H1 (cell line): ENCODE data around the gene MED19. TPM values are rescaled to one million over a fixed set of nuclear protein-coding genes. Genes with fewer than 3 reads are reported as not detected.

Source experiments
- CTCF ChIA-PET: fragments of 300-600 bp; sonication (Branson Sonifier 250); formaldehyde crosslinking; loops from one replicate; lab custom pipeline; 2021; ENCODE audit not compliant: partially characterized antibody; lab: Charles Lee
- POLR2A ChIA-PET: fragments of 300-600 bp; sonication (Branson Sonifier 250); formaldehyde crosslinking; loops from one replicate; lab custom pipeline; 2021; ENCODE audit warnings: inconsistent platforms; ENCODE audit not compliant: partially characterized antibody; lab: Charles Lee
- DNase-seq, 2 experiments: peaks; one replicate each; pipeline versions ENCODE4 v3.0.0 to v3.0.0-alpha.2; 2010 to 2022; ENCODE audit warnings: low spot score in 2 of 2, low read depth in 1 of 2, mixed read lengths in 1 of 2
- FAIRE-seq: peaks from 2 replicates; lab custom pipeline; 2011; peaks lifted over from hg19 to GRCh38; lab: Jason Lieb, UNC
- H2AFZ ChIP-seq: 2 replicates; pipeline ENCODE4 v1.8.1; 2012; ENCODE audit warnings: low read length, inconsistent platforms
- H2AK5ac ChIP-seq: 2 replicates; pipeline ENCODE4 v1.6.1; 2013; ENCODE audit warnings: low read depth, low read length
- H2BK120ac ChIP-seq: replicated peaks from 2 replicates; pipeline ENCODE3; 2013; ENCODE audit warnings: low read depth, low read length, inconsistent platforms
- H2BK12ac ChIP-seq: 2 replicates; pipeline ENCODE4 v1.6.1; 2013; ENCODE audit warnings: low read depth, low read length
- H2BK15ac ChIP-seq: 2 replicates; pipeline ENCODE4 v1.6.1; 2013; ENCODE audit warnings: low read length
- H2BK20ac ChIP-seq: 2 replicates; pipeline ENCODE4 v1.6.1; 2013; ENCODE audit warnings: low read length
- H2BK5ac ChIP-seq: 2 replicates; pipeline ENCODE4 v1.6.1; 2013; ENCODE audit warnings: low read depth, low read length
- H3K14ac ChIP-seq: 2 replicates; pipeline ENCODE4 v1.6.1; 2013; ENCODE audit warnings: inconsistent platforms; ENCODE audit not compliant: insufficient read length
- H3K18ac ChIP-seq: 2 replicates; pipeline ENCODE4 v1.6.1; 2013; ENCODE audit warnings: low read length; ENCODE audit errors: extremely low read depth
- H3K23ac ChIP-seq: 2 replicates; pipeline ENCODE4 v1.6.1; 2013; ENCODE audit warnings: inconsistent platforms; ENCODE audit not compliant: insufficient read length
- H3K23me2 ChIP-seq: 2 replicates; pipeline ENCODE4 v1.6.1; 2013; ENCODE audit warnings: low read depth, low read length
- H3K27ac ChIP-seq: 2 replicates; pipeline ENCODE4 v1.6.1; 2011; ENCODE audit warnings: low read depth, low read length, inconsistent platforms
- H3K27me3 ChIP-seq, 4 experiments: replicated peaks in 1 of 4; 1 replicate in 1 of 4; 2 replicates in 3 of 4; pipeline versions ENCODE4 v1.6.1 to v1.8.1; 2011 to 2013; ENCODE audit warnings: low read length in 3 of 4, mild to moderate bottlenecking in 3 of 4, inconsistent platforms in 2 of 4, mixed read lengths in 2 of 4, moderate library complexity in 1 of 4; ENCODE audit not compliant: control insufficient read depth in 3 of 4, insufficient read depth in 3 of 4; ENCODE audit errors: extremely low read depth in 1 of 4
- H3K36me3 ChIP-seq, 4 experiments: 2 replicates each; pipeline versions ENCODE4 v1.6.1 to v1.8.1; 2011 to 2013; ENCODE audit warnings: mild to moderate bottlenecking in 4 of 4, low read length in 3 of 4, moderate library complexity in 2 of 4, control low read depth in 1 of 4, inconsistent platforms in 1 of 4; ENCODE audit not compliant: insufficient read depth in 4 of 4, control insufficient read depth in 2 of 4
- H3K4ac ChIP-seq: replicated peaks from 2 replicates; pipeline ENCODE3; 2013; ENCODE audit warnings: low read length, low read depth, mixed read lengths, inconsistent platforms; ENCODE audit not compliant: insufficient read length
- H3K4me1 ChIP-seq, 4 experiments: replicated peaks in 1 of 4; 1 replicate in 1 of 4; 2 replicates in 3 of 4; pipeline versions ENCODE4 v1.6.1 to v1.8.1; 2011 to 2013; ENCODE audit warnings: low read length in 3 of 4, inconsistent platforms in 2 of 4, mixed read lengths in 1 of 4; ENCODE audit not compliant: insufficient read depth in 4 of 4, control insufficient read depth in 3 of 4
- H3K4me2 ChIP-seq, 2 experiments: 2 replicates each; pipeline versions ENCODE4 v1.6.1 to v1.8.1; 2011 to 2013; ENCODE audit warnings: low read depth in 2 of 2, low read length in 2 of 2, control low read depth in 1 of 2, inconsistent platforms in 1 of 2, mild to moderate bottlenecking in 1 of 2; ENCODE audit not compliant: insufficient read depth in 1 of 2
- H3K4me3 ChIP-seq, 4 experiments: fragments of 200-600, 300-600 bp in 1 of 4; sonication (generic), shearing (Covaris generic), sonication (Bioruptor Twin) in 1 of 4; 2 replicates each; pipeline versions ENCODE4 v1.5.1 to v1.8.1; 2011 to 2016; ENCODE audit warnings: low read length in 4 of 4, low read depth in 3 of 4, control low read depth in 2 of 4, inconsistent platforms in 2 of 4, mild to moderate bottlenecking in 2 of 4, mixed read lengths in 1 of 4, moderate library complexity in 1 of 4; ENCODE audit not compliant: insufficient read depth in 2 of 4; ENCODE audit errors: extremely low read depth in 1 of 4
- H3K56ac ChIP-seq: replicated peaks from 2 replicates; pipeline ENCODE3; 2013; ENCODE audit warnings: low read depth, mild to moderate bottlenecking, mixed read lengths, low read length, inconsistent platforms; ENCODE audit not compliant: insufficient read length
- H3K79me1 ChIP-seq: 2 replicates; pipeline ENCODE4 v1.6.1; 2013; ENCODE audit warnings: low read depth, low read length, control low read depth
- H3K79me2 ChIP-seq, 2 experiments: 2 replicates each; pipeline versions ENCODE4 v1.6.1 to v1.8.1; 2012 to 2013; ENCODE audit warnings: low read length in 2 of 2, mild to moderate bottlenecking in 2 of 2, inconsistent platforms in 1 of 2; ENCODE audit not compliant: insufficient read depth in 2 of 2, control insufficient read depth in 1 of 2
- H3K9ac ChIP-seq, 4 experiments: replicated peaks in 1 of 4; 1 replicate in 1 of 4; 2 replicates in 3 of 4; pipeline versions ENCODE4 v1.6.1 to v1.8.1; 2011 to 2013; ENCODE audit warnings: low read depth in 3 of 4, low read length in 3 of 4, control low read depth in 2 of 4, mild to moderate bottlenecking in 2 of 4, moderate library complexity in 2 of 4, inconsistent platforms in 1 of 4; ENCODE audit errors: extremely low read depth in 1 of 4
- H3K9me3 ChIP-seq, 2 experiments: 2 replicates each; pipeline versions ENCODE4 v1.6.1 to v1.8.1; 2012 to 2013; ENCODE audit warnings: mild to moderate bottlenecking in 2 of 2, moderate library complexity in 2 of 2, control low read depth in 1 of 2, inconsistent platforms in 1 of 2, low read depth in 1 of 2, low read length in 1 of 2, mixed read lengths in 1 of 2; ENCODE audit not compliant: insufficient read depth in 2 of 2
- H4K20me1 ChIP-seq, 2 experiments: replicated peaks in 1 of 2; 2 replicates each; pipeline versions ENCODE3 to v1.8.1; 2011 to 2013; ENCODE audit warnings: inconsistent platforms in 2 of 2, low read length in 2 of 2, mild to moderate bottlenecking in 1 of 2; ENCODE audit not compliant: insufficient read depth in 2 of 2, control insufficient read depth in 1 of 2
- H4K5ac ChIP-seq: 2 replicates; pipeline ENCODE4 v1.6.1; 2013; ENCODE audit warnings: low read length, low read depth, mixed read lengths, inconsistent platforms; ENCODE audit not compliant: insufficient read length
- H4K8ac ChIP-seq: 2 replicates; pipeline ENCODE4 v1.8.0; 2013; ENCODE audit warnings: mild to moderate bottlenecking, moderate library complexity, low read length, inconsistent platforms; ENCODE audit not compliant: insufficient read depth; ENCODE audit errors: extremely low read depth
- H4K91ac ChIP-seq: replicated peaks from 2 replicates; pipeline ENCODE3; 2013; ENCODE audit warnings: low read length, mixed read lengths, inconsistent platforms; ENCODE audit not compliant: insufficient read length
- ASH2L ChIP-seq: fragments of 200-600, 300-600 bp; sonication (generic); IDR thresholded peaks from one replicate; pipeline ENCODE4 v1.7.1; 2017; ENCODE audit warnings: low read length
- ATF2 ChIP-seq: IDR thresholded peaks from 2 replicates; pipeline ENCODE4 v1.6.1; 2012; ENCODE audit warnings: low read length, inconsistent platforms
- JUN ChIP-seq: IDR thresholded peaks from 2 replicates; pipeline ENCODE4 v1.6.1; 2011; ENCODE audit warnings: low read depth, mild to moderate bottlenecking, improper control_type of control experiment, low read length
- KDM5A ChIP-seq: fragments of 200-600 bp; IDR thresholded peaks from 2 replicates; pipeline ENCODE4 v1.7.1; 2012; ENCODE audit warnings: mild to moderate bottlenecking, low read length, inconsistent platforms, mixed read lengths
- POLR2A ChIP-seq, 2 experiments: IDR thresholded peaks; 1 replicate in 1 of 2; 2 replicates in 1 of 2; pipeline ENCODE4 v1.6.1; 2011; ENCODE audit warnings: low read depth in 2 of 2, low read length in 2 of 2, mild to moderate bottlenecking in 2 of 2; ENCODE audit errors: control extremely low read depth in 1 of 2
- RNF2 ChIP-seq: fragments of 200-900, 300-1000 bp; sonication (generic); IDR thresholded peaks from 2 replicates; pipeline ENCODE4 v1.7.1; 2016; ENCODE audit warnings: borderline replicate concordance, low read depth, mild to moderate bottlenecking, antibody characterized with exemption, low read length; ENCODE audit not compliant: poor library complexity, severe bottlenecking; ENCODE audit errors: missing control alignments
- SIN3A ChIP-seq, 2 experiments: IDR thresholded peaks in 1 of 2; conservative IDR thresholded peaks in 1 of 2; 2 replicates each; pipeline ENCODE4 v1.6.1; 2011 to 2012; ENCODE audit warnings: low read length in 2 of 2, improper control_type of control experiment in 1 of 2, low read depth in 1 of 2, mild to moderate bottlenecking in 1 of 2
- SIX5 ChIP-seq: IDR thresholded peaks from 2 replicates; pipeline ENCODE4 v1.6.1; 2011; ENCODE audit warnings: mild to moderate bottlenecking, low read depth, low read length
- SP2 ChIP-seq: IDR thresholded peaks from 2 replicates; pipeline ENCODE4 v1.6.1; 2012; ENCODE audit warnings: mild to moderate bottlenecking, low read length, inconsistent platforms
- TAF1 ChIP-seq: IDR thresholded peaks from 2 replicates; pipeline ENCODE4 v1.6.1; 2011; ENCODE audit warnings: mild to moderate bottlenecking, low read depth, low read length
- TCF12 ChIP-seq: IDR thresholded peaks from 2 replicates; pipeline ENCODE4 v1.6.1; 2011; ENCODE audit warnings: low read depth, mild to moderate bottlenecking, low read length
- WGBS, 2 experiments: shearing (Covaris generic) in 1 of 2; methylation state at CpG; one replicate each; pipeline versions ENCODE4 v1.1.6 to v1.1.7; 2013 to 2015; ENCODE audit warnings: low lambda C conversion rate in 2 of 2, mixed read lengths in 2 of 2, inconsistent platforms in 1 of 2, low coverage in 1 of 2, missing lambda C conversion rate in 1 of 2; ENCODE audit not compliant: insufficient replicate concordance in 2 of 2, insufficient coverage in 1 of 2, insufficient read length in 1 of 2; ENCODE audit errors: extremely low coverage in 1 of 2, missing lambda C conversion rate in 1 of 2; 5-methylcytosine and 5-hydroxymethylcytosine counted together
- polyA plus RNA-seq, 7 experiments: library from polyadenylated mRNA; depleted of rRNA in 3 of 7; stranded (reverse) in 5 of 7; unstranded in 2 of 7; fragments of >200 nt in 5 of 7; fragments of 200-250 nt in 2 of 7; gene quantifications; 1 replicate in 5 of 7; 2 replicates in 1 of 7; 4 replicates in 1 of 7; pipeline versions ENCODE4 v1.2.1 to v1.2.3, GENCODE V29; 2011 to 2013; ENCODE audit warnings: missing spikeins in 2 of 7, mixed read lengths in 2 of 7
- total RNA-seq: library from RNA; stranded (reverse); fragmentation: NEBNext Ultra II Directional; extraction: Animal tissue kit (Norgen Biotek cat#: 25700); gene quantifications from 2 replicates; pipeline ENCODE4 v1.2.1, GENCODE V29; 2021

Gene MED19
- total and polyA plus RNA-seq, 2 of the 8 experiments (the other 6 are each of a cell fraction or from before 2014, with no cell fraction given): 19.4 to 35.4 TPM

- CTCF ChIA-PET: interaction anchor here (0.8 to 3.2 kb wide), 4 partner anchors 19 to 471 kb away, joined by 3 to 8 read pairs (median 4); no protein-coding TSS in a partner anchor
- Histone ChIP-seq H3K4me2 (no peak overlapping the region), H3K27ac (no peak overlapping the region), H3K23ac (no peak overlapping the region), H3K18ac (no peak overlapping the region), H3K79me2 (peaks cover 0 to 12% of the 10 kb centered on the region in 2 experiments), H3K4me3 (no peak overlapping the region), H3K79me1 (peaks cover 4% of the 10 kb centered on the region; the same call in 1 of the 2 replicates), H2BK5ac (no peak overlapping the region), H3K27me3 (no peaks in the 10 kb centered on the region), H2AK5ac (no peak overlapping the region), H3K23me2 (peaks cover 4% of the 10 kb centered on the region), H3K9me3 (no peaks in the 10 kb centered on the region), H3K14ac (no peak overlapping the region), H3K9ac (no peak overlapping the region), H4K5ac (no peak overlapping the region), H2BK20ac (no peak overlapping the region), H2BK12ac (no peak overlapping the region), H3K36me3 (peaks cover 3 to 25% (median 19%) of the 10 kb centered on the region in 4 experiments; a peak in 6 of 8 replicates), H2BK120ac (no peak overlapping the region), H4K20me1 (peaks cover 2 to 3% of the 10 kb centered on the region in 2 experiments), H4K91ac (no peak overlapping the region), H4K8ac (no peak overlapping the region), H3K4me1 (peaks cover 0 to 2% (median 0%) of the 10 kb centered on the region in 4 experiments; a peak in 2 of 7 replicates), H3K4ac (no peak overlapping the region), H2AFZ (no peak overlapping the region), H3K56ac (no peak overlapping the region), H2BK15ac (no peak overlapping the region)
- DNase-seq (no peak), FAIRE-seq (no peak)
- WGBS, 2 experiments: 92% methylated on average over 9 of the region's 9 CpGs; no CpG with 5 or more reads in 1 of the 2 experiments
- TF ChIP-seq SP2: no peak
- TF ChIP-seq JUN: no peak
- no peak for TF ChIP-seq SIX5
- no peak for TF ChIP-seq ATF2
- TF ChIP-seq POLR2A (IDR thresholded peaks at IDR 0.05; ENCODE audit: control extremely low read depth in 1 of 2, low read depth in 2 of 2, low read length in 2 of 2): no peak
- TF ChIP-seq RNF2: no peak
- TF ChIP-seq SIN3A (conservative IDR thresholded peaks at IDR 0.05 in 1 of 2, IDR thresholded peaks at IDR 0.05 in 1 of 2; ENCODE audit: low read depth in 1 of 2, low read length in 2 of 2): no peak
- TF ChIP-seq KDM5A: no peak
- TF ChIP-seq ASH2L: no peak
- no peak for TF ChIP-seq TAF1
- no peak for TF ChIP-seq TCF12
- POLR2A ChIA-PET: interaction anchor here (0.8 to 5.4 kb wide), 5 partner anchors 11 to 31 kb away, joined by 3 to 79 read pairs (median 10); partner anchors contain the start of gene YPEL4
These were observed 48.0 kb downstream of the MED19 start for GRCh38 chr11:57663975-57664374.
